WERI-Rb-1 (cell line): ENCODE results near the gene TFF3.

Experiments
- DNase-seq: peaks from one replicate; pipeline ENCODE4 v3.0.0-alpha.2; 2020
- H3K27ac ChIP-seq: fragments of 250-450 bp; sonication (Bioruptor Pico); 2 replicates; pipeline ENCODE4 v1.5.1; 2020; ENCODE audit warnings: mild to moderate bottlenecking, moderate library complexity
- H3K27me3 ChIP-seq: fragments of 250-450 bp; sonication (Bioruptor Pico); 2 replicates; pipeline ENCODE4 v1.5.1; 2021; ENCODE audit warnings: mild to moderate bottlenecking, low read depth, moderate library complexity; ENCODE audit not compliant: insufficient read depth, severe bottlenecking
- H3K36me3 ChIP-seq: fragments of 250-450 bp; sonication (Bioruptor Pico); 2 replicates; pipeline ENCODE4 v1.5.1; 2020; ENCODE audit warnings: mild to moderate bottlenecking, moderate library complexity
- H3K4me3 ChIP-seq: 2 replicates; pipeline ENCODE4 v1.5.1; 2011; ENCODE audit warnings: low read depth, mild to moderate bottlenecking, control low read depth, low read length
- H3K9me3 ChIP-seq: fragments of 250-450 bp; sonication (Bioruptor Pico); 2 replicates; pipeline ENCODE4 v1.5.1; 2021; ENCODE audit warnings: mild to moderate bottlenecking, moderate library complexity; ENCODE audit not compliant: severe bottlenecking
- TF ChIP-seq, protein P1 (sequence below): IDR thresholded peaks from 2 replicates; pipeline ENCODE4 v1.5.1; 2011; ENCODE audit warnings: low read depth, mild to moderate bottlenecking, control low read depth, inconsistent platforms, low read length

The TFF3 gene

DNA sequence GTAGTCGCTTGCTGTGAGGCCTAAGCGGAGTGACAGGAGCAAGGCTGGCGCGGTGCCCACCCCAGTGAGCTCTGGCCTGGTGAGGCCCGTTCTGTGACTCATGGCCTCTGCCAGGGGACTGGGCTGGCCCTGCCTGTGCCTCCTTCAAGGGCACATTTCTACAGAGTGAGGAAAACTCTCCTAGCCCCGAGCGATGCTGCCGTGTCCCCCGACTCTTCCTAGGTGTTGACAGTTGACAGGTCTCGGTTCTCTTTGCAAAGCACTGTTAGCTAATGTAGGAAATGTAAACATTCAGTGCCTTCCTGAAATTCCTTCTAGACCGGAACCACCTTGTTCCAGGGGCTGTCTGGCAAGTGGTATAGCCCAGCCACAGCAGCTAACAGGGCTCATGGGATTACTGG is 52.4 kb downstream of the TFF3 start:
- H3K36me3 ChIP-seq = no peaks in the 10 kb centered on the region
- no peak for DNase-seq
- no peak overlapping the region for H3K27ac ChIP-seq
- TF ChIP-seq, protein P1, sequence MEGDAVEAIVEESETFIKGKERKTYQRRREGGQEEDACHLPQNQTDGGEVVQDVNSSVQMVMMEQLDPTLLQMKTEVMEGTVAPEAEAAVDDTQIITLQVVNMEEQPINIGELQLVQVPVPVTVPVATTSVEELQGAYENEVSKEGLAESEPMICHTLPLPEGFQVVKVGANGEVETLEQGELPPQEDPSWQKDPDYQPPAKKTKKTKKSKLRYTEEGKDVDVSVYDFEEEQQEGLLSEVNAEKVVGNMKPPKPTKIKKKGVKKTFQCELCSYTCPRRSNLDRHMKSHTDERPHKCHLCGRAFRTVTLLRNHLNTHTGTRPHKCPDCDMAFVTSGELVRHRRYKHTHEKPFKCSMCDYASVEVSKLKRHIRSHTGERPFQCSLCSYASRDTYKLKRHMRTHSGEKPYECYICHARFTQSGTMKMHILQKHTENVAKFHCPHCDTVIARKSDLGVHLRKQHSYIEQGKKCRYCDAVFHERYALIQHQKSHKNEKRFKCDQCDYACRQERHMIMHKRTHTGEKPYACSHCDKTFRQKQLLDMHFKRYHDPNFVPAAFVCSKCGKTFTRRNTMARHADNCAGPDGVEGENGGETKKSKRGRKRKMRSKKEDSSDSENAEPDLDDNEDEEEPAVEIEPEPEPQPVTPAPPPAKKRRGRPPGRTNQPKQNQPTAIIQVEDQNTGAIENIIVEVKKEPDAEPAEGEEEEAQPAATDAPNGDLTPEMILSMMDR = no peak
- H3K27me3 ChIP-seq = no peaks in the 10 kb centered on the region
- H3K9me3 ChIP-seq = no peaks in the 10 kb centered on the region
- no peak overlapping the region for H3K4me3 ChIP-seq

DNA sequence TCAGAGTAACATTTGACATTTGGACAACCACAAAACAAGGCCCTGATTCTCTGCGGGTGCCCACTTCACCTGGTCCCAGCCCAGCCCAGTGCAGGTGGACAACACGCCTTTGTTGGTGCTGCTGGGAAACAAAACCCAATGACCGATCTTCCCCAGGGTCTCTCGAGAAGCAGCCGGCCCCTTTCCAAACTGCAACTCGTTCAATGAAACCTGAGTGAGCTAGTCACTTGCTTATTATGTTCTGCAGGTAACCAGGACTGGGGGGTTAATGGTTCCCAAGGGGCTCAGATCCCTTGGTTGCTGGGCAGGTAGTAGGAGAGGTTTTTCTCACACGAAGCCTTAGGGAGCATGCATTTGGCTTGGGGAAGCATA is 53.4 kb downstream of the TFF3 start:
- no peaks in the 10 kb centered on the region for H3K36me3 ChIP-seq
- H3K9me3 ChIP-seq = no peaks in the 10 kb centered on the region
- H3K4me3 ChIP-seq = no peak overlapping the region
- no peak for DNase-seq
- H3K27me3 ChIP-seq = no peaks in the 10 kb centered on the region
- H3K27ac ChIP-seq = no peak overlapping the region
- TF ChIP-seq, protein P1 = no peak
